KG1 (cell line): ENCODE data around the gene FHL2.
"Not testable (repeated sequence)": the region's sequence is repeated elsewhere in the genome, so short reads cannot be mapped to it uniquely, and the experiment has no call there.

Source experiments
- DNase-seq: peaks from one replicate; lab custom pipeline; 2025; lab: John Stamatoyannopoulos, UW

Gene FHL2

DNA sequence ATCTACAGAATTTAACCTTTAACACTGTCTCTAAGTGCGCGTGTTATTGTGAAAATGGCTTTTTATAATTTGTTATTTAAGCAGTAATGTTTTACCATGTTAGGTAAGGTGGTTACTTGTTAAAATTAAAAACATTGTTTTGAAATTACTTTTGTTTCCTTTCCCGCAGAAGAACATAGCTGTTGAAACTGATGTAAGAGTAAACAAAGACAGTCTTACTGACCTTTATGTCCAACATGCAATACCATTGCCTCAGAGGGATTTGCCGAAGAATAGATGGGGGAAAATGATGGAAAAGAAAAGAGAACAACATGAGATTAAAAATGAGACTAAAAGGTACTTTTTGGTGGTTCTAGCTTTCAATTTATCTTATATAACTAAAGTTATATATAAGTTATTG is 59.4 kb downstream of the FHL2 start:
- DNase-seq, result no peak

GRCh38 chr2:105338020-105338385 is 60.8 kb downstream of the FHL2 start:
- DNase-seq, result no peak

DNA sequence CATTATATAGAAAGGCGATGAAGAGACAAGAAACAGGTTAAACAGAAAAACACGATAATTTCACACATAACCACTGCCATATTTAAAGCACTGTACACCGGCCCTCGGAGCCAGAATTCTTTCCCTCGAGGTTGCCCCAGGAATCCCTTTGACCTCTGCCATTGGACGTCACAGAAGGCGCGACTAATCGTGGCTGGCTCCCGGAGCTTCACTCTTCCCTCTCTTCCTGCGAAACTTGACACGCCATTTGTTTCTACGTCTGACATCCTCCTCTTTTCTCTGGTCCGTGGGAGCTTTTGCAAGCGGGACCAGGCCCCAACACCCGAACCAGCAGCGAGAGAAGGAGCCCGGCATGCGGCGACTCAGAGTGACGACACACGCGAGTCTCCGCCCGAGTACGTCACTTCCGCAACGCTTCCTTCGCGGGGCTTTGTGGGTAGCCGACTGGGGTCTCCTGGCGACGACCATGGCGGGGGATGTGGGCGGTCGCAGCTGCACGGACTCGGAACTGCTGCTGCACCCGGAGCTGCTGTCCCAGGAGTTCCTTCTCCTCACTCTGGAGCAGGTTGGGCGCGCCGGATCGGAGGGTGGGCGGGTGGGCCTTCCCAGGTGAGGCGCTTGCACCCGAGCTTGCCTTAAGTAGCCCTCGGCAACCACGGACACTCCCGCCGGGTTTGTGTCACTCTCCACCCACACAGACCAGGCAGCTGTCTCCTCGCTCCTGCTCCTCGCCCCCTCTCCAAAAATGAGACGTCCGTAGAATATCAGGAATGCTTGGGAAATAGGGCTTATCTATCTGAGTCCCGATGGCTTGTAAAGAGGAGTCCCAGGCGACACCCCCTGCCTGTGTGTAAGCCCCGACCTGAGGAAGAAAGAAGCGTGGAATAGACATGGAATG is 61.5 kb downstream of the FHL2 start, which contains the start of gene C2orf49:
Gene C2orf49 (plus strand): TSS at position 419 of the 898 bp plus-strand sequence. CDS start 48 bp downstream, at position 467.
- DNase-seq, result peak; percentile 98

GRCh38 chr2:105336786-105337121 is 62.1 kb downstream of the FHL2 start:
- no peak for DNase-seq

DNA sequence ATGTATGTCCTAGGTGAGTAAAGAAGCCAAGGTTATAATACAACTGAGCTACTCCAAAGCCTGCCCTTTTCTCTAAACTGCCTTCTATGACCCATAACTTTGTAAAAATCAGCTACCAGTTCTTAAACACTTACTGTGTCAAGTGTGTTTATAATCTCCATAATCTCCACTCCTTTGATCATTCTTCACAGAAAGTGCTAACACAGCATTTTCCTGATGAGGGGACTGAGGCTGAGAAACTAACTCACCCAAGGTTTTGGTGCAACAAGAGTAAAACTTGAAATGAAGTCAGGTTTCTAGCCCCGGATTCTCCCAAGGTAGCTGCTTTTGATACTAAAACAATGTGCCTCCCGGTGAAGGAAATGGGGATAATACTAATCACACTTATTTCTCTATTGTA is 63.4 kb downstream of the FHL2 start:
- no peak for DNase-seq

GRCh38 chr2:105334211-105334610 is 64.6 kb downstream of the FHL2 start:
- no peak for DNase-seq

DNA sequence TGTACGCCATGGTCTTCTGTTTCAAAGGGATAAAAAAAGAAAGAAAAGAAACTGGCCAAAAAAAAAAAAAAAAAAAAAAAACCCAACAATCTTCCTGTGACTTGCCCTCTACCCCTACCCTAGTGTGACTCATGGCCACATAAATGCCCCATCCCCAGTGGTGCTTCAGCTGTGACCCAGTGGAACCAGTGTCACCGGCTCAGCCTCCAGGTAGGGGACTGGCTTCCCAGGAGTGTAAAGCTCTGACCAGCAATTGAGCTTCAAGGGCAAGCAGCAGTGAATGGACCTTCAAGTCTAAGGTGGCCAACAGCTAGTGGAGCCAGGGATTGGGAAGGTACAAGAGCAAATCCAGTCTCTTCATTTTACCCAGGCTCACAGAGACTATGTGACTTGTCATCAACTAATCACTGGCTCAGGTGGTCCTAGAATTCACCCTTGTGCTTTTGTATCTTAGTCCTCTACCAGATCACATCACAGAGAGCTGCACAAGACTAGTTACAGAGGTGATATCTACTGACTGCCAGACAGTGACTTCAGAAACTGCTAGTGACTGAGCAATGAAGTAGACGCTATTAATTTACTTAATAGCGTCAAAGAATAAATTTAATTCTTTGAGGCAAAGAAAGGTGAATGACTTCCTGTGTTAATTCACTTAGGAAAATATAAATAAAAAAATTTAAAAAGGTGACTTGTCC is 68.0 kb downstream of the FHL2 start:
- peak; percentile 22 for DNase-seq

DNA sequence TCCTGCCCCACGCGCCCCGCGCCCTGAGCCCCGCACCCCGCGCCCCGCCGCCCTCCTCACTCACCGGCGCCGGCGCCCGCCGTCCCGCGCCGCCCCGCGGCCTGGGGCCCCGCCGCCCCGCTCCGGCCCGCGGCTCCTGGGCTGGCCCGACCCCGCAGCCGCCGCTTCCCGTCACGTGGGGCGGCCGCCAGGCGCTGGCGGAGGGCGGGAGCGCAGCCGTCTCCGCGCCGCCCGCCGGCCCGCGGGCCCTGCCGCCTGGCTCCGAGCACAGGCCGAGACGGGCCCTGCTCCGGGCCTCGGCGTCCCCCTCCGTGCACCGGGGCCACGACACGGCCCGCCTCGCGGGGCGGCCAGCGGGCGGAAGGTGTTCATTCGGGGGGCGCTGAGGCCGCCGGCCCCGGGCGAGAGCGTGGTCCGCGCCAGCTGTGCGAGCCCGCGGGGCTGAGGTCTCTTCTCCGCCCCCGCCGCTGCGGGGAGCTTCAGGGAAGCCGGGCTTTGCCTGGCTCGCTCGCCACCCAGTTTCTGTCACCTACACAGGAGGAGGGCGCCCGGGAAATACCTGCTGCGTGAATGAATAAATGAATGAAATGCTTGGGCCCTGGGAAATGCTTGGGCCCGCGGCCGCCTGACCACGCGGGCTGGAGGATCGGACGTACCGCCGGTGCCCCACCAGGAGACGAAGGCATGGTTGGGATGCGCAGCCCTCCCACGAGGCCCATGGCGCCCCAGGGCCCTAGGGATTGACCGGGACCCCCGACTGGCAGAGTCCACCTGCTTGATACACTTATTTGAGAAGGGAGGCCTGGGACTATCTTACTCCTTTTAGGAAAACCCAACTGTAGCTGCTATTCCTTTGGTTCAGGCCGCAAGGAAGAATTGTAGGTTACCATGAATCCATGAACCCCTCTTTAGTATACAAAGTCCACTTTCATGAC is 69.0 kb downstream of the FHL2 start, which contains the start of gene TGFBRAP1:
Gene TGFBRAP1 (minus strand): TSS at position 175 of the 935 bp plus-strand sequence. CDS start 21,434 bp downstream, outside the sequence.
- DNase-seq, result peak; percentile 24

- no peak for DNase-seq
Measured at GRCh38 chr2:105329197-105329554, 69.7 kb downstream of the FHL2 start.

- no peak for DNase-seq
Measured at GRCh38 chr2:105328281-105329196, 70.3 kb downstream of the FHL2 start.

DNA sequence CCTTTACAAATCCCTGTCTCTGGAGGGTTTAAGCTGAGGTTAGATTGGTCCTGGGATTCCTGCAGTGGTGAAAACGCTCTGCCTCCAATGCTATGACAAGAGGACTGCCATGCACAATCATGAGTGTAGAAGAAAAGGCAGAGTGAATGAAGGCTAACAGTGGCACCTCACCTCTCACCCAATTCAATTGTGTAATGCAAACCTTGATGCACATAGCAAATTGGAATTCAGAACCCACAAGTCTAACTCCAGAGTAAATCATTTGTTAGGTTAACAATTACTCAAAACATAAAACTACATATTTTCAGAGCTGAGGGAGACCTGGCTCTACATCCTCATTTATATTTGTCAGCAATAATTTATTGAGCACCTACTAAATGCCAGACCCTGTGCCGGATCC is 71.2 kb downstream of the FHL2 start:
- no peak for DNase-seq

DNA sequence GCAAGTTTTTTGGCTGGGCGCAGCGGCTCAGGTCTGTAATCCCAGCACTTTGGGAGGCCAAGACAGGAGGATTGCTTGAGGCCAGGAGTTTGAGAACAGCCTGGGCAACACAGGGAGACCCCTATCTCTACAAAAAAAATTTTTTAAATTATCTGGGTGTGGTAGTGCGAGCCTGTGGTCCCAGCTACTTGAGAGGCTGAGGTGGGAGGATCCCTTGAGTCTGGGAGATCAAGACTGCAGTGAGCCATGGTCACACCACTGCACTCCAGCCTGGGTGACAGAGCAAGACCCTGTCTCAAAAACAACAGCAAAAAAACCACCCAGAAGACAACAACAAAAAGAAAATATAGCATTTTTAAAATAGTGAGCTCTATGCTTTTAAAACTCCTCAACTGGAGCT is 71.6 kb downstream of the FHL2 start:
- DNase-seq, result not testable (repeated sequence)

DNA sequence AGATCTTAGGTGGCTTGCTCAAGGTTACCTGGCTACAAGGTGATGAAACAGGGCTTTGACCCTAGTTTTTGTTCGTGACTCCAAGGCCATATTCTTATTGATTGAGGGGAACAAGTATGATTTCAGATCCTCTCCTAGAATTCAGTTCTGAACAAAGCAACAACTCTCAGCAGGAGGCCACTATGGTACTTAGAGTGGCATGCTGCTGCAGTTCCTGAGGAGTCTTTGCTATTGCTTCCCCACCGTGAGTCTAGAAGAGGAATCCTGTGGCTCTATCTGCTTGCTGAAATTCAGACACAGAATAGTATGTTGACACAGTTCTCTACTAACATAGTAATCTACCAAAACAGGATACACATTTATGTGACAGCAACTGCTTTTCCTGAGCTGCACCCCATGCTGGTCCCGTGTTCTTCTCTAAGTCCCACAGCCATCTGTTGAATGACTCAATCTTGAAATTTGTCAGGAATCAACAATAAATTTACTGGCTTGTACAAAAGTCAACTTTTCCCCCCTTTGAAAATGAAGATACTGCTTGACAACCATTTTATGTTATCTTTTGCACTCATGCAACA is 73.4 kb downstream of the FHL2 start:
- peak; percentile 33 for DNase-seq

GRCh38 chr2:105324732-105325131 is 74.1 kb downstream of the FHL2 start:
- no peak for DNase-seq

DNA sequence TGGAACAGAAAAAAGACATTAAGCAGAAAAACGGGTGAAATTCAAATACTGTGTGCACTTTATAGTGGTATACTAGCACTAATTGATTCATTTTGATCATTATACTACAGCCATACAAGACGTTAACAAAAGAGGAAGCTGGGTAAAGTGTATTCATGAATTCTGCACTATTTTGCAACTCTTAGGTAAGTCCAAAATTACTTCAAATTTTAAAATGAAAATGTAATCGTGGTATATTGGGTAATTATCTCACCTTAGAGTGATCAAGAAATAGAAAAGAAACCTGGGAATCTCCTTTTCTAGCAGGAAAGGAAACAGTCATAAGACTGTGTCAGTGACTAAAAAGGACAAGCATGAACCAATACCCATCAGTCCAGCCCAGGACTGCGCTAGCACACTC is 74.8 kb downstream of the FHL2 start:
- DNase-seq, result no peak

GRCh38 chr2:105323111-105323510 is 75.7 kb downstream of the FHL2 start:
- no peak for DNase-seq

- no peak for DNase-seq
Measured at GRCh38 chr2:105321875-105322646, 76.8 kb downstream of the FHL2 start.

- DNase-seq, result no peak
Measured at GRCh38 chr2:105320651-105321215, 78.1 kb downstream of the FHL2 start.

DNA sequence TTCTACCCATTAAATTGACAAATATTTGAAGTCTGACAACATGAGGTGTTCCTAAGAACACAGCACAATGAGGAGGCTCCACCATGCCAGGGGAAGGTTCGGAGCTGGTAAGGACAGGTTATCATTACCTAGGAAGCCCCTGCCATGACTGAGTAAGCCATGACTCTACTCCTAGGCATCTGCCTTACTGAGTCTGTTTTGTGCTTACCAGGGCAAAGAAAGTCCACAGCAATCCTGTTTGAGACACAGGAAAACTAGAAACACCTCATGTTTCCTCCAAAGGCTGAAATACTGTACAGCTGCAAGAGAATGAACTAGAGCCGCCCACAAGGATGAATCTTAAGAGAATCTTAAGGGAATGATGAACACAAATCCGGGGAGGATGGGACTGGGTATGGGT is 80.9 kb downstream of the FHL2 start:
- DNase-seq, result no peak

DNA sequence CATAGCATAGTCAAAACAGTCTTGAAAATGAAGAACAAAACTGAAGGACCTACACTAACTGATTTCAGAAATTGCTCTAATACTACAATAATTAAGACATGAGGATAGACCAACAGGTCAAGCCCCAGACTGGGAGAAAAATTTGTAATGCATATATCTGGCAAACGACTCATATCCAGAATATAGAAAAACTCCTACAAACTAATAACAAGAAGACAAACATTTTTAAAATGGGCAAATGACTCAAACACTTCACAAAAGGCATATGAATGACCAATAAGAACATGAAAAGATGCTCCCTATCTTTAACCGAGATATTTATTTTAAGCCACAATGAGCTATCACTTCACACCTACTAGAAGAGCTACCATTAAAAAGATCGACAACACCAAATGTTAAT is 83.5 kb downstream of the FHL2 start:
- no peak for DNase-seq
